ENCODE measurements around the gene UBL3.

UBL3 gene

GRCh38 chr13:29774830-29775229, 75.6 kb downstream of the UBL3 start:
- Histone ChIP-seq H3K4me3 (no peak overlapping the region), H3K27me3 (no peaks in the 10 kb centered on the region), H3K4me1 (no peaks in the 10 kb centered on the region), H3K9me3 (no peaks in the 10 kb centered on the region), H3K27ac (no peak overlapping the region), H3K36me3 (peaks cover 0 to 4% (median 0%) of the 10 kb centered on the region in 3 donors)
- TF ChIP-seq, protein P1, sequence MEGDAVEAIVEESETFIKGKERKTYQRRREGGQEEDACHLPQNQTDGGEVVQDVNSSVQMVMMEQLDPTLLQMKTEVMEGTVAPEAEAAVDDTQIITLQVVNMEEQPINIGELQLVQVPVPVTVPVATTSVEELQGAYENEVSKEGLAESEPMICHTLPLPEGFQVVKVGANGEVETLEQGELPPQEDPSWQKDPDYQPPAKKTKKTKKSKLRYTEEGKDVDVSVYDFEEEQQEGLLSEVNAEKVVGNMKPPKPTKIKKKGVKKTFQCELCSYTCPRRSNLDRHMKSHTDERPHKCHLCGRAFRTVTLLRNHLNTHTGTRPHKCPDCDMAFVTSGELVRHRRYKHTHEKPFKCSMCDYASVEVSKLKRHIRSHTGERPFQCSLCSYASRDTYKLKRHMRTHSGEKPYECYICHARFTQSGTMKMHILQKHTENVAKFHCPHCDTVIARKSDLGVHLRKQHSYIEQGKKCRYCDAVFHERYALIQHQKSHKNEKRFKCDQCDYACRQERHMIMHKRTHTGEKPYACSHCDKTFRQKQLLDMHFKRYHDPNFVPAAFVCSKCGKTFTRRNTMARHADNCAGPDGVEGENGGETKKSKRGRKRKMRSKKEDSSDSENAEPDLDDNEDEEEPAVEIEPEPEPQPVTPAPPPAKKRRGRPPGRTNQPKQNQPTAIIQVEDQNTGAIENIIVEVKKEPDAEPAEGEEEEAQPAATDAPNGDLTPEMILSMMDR (IDR thresholded peaks at IDR 0.05), result no peak
- no peak for DNase-seq
- intact Hi-C loops (cut with DNase I; ENCODE audit: low total_unique reads), result loop anchor here (5.0 kb wide), 1 partner anchor 337 kb away; no protein-coding TSS in a partner anchor

GRCh38 chr13:29771247-29771646, 79.2 kb downstream of the UBL3 start:
- intact Hi-C loops (cut with DNase I; ENCODE audit: low total_unique reads), result loop anchor here (5.0 kb wide), 1 partner anchor 341 kb away; no protein-coding TSS in a partner anchor
- no peaks in the 10 kb centered on the region for H3K27me3 ChIP-seq
- TF ChIP-seq, protein P1 (IDR thresholded peaks at IDR 0.05), result peak; percentile 48 to 49
- no peak overlapping the region for H3K4me3 ChIP-seq
- no peaks in the 10 kb centered on the region for H3K4me1 ChIP-seq
- no peak overlapping the region for H3K27ac ChIP-seq
- no peak for DNase-seq
- H3K36me3 ChIP-seq, result peaks cover 7 to 18% (median 12%) of the 10 kb centered on the region in 3 donors
- no peaks in the 10 kb centered on the region for H3K9me3 ChIP-seq

DNA sequence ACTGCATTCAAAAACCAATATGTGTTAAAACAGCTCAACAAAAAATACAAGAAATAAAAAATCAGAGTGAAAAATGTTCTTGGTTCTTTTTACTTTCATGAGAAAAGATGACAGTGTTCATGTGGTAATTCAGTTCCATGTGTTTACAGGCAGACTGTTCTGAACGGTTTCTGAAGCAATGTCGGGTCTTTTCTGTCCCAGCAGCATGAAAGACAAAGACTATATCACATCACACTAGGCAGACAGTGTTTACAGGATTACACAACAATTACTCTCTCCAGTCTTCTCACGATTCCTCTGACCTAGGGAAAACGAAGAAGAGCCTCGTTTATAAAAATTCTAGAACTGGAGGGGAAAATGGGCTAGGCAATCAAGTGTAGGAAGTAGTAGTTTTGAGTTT, 83.4 kb downstream of the UBL3 start:
- no peak overlapping the region for H3K4me3 ChIP-seq
- intact Hi-C loops (cut with DNase I; ENCODE audit: low total_unique reads), result no loop called here
- no peak overlapping the region for H3K27ac ChIP-seq
- no peaks in the 10 kb centered on the region for H3K4me1 ChIP-seq
- no peak for DNase-seq
- H3K9me3 ChIP-seq, result no peaks in the 10 kb centered on the region
- no peaks in the 10 kb centered on the region for H3K27me3 ChIP-seq
- TF ChIP-seq, protein P1 (IDR thresholded peaks at IDR 0.05), result no peak
- peaks cover 8 to 20% (median 11%) of the 10 kb centered on the region in 3 donors for H3K36me3 ChIP-seq

GRCh38 chr13:29763436-29764180, 86.8 kb downstream of the UBL3 start:
- Histone ChIP-seq H3K9me3 (peaks cover 0 to 5% (median 0%) of the 10 kb centered on the region in 3 donors), H3K4me3 (no peak overlapping the region), H3K4me1 (no peaks in the 10 kb centered on the region), H3K27ac (no peak overlapping the region), H3K27me3 (no peaks in the 10 kb centered on the region), H3K36me3 (peaks cover 8 to 15% (median 11%) of the 10 kb centered on the region in 3 donors)
- no peak for DNase-seq
- TF ChIP-seq, protein P1 (IDR thresholded peaks at IDR 0.05), result no peak
- intact Hi-C loops (cut with DNase I; ENCODE audit: low total_unique reads), result no loop called here

DNA sequence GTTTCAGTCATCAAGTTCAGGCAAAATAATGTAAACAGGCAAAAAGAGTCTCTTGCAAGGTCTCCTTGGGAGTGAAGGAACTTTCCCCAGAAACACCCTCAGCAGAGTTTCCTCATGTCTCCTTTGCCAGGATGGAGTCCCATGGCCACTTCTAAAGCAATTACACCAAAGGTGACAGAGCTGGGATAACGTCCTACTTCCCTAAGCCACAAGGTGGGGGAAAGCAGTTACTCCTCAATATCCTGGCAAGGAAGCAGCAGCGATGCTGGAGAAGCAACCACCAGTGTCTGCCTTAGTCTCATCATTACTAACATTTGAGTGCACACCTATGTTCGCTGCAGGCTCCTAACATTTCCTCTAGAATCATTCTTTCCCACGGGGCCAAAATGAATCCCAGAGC, 88.6 kb downstream of the UBL3 start:
- H3K27me3 ChIP-seq, result no peaks in the 10 kb centered on the region
- H3K4me3 ChIP-seq, result no peak overlapping the region
- H3K9me3 ChIP-seq, result peaks cover 0 to 5% (median 0%) of the 10 kb centered on the region in 3 donors
- H3K36me3 ChIP-seq, result peaks cover 5 to 10% (median 7%) of the 10 kb centered on the region in 3 donors
- H3K27ac ChIP-seq, result no peak overlapping the region
- no peaks in the 10 kb centered on the region for H3K4me1 ChIP-seq
- DNase-seq, result no peak
- TF ChIP-seq, protein P1 (IDR thresholded peaks at IDR 0.05), result no peak
- intact Hi-C loops (cut with DNase I; ENCODE audit: low total_unique reads), result no loop called here
